ENCODE results near the gene GPR157.

DNA sequence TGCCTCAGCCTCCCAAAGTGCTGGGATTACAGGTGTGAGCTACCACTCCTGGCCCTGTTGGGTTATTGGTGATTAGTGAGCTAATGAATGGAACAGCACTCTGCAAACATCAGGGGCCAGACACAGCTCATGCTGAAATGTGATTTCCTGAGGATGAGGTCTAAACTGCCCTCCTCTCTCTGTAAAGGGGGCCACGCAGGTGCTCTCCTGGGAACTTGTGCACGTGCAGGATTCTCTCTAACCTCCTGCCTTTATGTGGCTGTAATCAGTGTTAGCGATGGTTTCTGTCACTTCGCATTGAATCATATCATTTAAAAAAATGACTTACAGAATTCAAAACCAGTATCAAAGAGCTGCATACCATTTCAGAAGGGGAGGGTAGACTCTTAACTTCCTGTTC is 3.6 kb downstream of the GPR157 start:
- no peak for TF ChIP-seq EZH2 (IDR thresholded peaks at IDR 0.05; ENCODE audit: low read length, unreplicated experiment)
- TF ChIP-seq, protein P1, sequence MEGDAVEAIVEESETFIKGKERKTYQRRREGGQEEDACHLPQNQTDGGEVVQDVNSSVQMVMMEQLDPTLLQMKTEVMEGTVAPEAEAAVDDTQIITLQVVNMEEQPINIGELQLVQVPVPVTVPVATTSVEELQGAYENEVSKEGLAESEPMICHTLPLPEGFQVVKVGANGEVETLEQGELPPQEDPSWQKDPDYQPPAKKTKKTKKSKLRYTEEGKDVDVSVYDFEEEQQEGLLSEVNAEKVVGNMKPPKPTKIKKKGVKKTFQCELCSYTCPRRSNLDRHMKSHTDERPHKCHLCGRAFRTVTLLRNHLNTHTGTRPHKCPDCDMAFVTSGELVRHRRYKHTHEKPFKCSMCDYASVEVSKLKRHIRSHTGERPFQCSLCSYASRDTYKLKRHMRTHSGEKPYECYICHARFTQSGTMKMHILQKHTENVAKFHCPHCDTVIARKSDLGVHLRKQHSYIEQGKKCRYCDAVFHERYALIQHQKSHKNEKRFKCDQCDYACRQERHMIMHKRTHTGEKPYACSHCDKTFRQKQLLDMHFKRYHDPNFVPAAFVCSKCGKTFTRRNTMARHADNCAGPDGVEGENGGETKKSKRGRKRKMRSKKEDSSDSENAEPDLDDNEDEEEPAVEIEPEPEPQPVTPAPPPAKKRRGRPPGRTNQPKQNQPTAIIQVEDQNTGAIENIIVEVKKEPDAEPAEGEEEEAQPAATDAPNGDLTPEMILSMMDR (conservative IDR thresholded peaks at IDR 0.05; ENCODE audit: low read depth, low read length), result no peak
